Measurements from ENCODE around the gene DPH3.

Gene DPH3

DNA sequence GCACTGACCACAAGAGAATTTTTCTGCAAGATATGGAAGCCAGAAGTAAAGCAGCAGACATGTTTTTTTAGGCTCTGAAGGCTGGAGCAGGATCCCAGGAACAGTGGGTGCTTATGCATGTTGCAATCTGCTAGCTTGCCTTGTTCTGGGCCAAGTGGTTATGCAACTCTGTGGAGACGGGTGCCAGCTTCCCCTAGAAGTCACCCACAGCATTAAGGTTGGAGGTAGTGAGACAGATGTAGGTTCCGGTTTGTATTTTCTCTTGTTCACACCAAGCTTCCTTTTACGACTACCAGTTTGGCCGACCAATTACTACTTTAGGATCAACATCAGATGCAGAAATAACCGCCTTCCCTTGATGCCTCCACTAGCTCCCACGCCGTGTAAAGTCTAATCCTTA, 11.1 kb downstream of the DPH3 start:
- DNase-seq = no peak

DNA sequence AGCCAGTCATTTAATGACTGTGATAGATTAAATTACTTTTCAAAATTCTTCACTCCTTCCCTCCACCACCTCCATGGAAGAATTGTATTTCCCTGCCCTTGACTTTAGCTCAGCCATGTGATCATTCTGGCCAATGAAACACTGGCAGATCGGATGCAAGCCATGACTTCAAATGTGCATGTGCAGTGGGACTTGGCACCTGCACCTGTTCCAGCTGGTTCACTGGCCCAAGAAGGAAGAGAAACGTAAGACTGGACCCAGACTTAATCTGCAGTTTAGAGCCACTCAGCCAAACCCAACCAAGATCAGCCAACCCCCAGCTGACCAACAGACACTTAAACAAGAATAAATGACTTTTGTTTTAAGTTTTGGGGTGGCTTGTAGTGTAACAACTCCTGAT, 11.8 kb downstream of the DPH3 start:
- no peak for DNase-seq

DNA sequence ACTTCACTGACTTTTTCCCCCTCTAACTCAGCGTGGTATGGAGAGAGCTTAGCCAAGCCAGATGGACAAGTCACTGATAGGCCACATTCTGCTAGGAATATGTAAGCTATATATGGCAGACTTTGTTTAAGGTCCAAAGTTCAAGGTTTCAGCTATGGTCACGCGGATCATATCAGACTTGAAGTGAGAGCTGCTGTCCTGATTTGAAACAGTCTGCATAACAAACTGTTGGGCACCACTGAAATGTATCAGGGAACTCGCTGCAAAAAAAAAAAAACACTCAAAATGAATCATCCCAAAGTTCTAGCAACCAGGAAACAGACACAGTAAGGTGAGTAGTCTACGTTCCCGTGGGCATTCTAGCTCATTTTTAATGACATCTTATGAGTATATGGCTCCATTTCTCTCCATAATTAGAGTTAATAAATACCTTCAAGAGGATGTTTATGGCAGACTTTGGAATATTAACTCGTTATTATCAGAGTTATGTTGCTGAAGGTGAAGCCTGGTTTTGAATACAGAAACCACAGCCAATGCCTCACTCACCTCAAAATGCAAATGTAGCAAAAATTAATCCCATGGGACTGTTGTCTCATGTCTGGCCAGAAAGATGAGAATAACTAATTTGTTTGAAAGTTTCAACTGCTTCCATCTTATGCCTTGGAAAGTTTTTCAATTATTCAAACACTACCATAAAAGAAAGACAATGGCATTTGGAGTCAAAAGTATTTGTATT, 12.3 kb downstream of the DPH3 start:
- DNase-seq = no peak

DNA sequence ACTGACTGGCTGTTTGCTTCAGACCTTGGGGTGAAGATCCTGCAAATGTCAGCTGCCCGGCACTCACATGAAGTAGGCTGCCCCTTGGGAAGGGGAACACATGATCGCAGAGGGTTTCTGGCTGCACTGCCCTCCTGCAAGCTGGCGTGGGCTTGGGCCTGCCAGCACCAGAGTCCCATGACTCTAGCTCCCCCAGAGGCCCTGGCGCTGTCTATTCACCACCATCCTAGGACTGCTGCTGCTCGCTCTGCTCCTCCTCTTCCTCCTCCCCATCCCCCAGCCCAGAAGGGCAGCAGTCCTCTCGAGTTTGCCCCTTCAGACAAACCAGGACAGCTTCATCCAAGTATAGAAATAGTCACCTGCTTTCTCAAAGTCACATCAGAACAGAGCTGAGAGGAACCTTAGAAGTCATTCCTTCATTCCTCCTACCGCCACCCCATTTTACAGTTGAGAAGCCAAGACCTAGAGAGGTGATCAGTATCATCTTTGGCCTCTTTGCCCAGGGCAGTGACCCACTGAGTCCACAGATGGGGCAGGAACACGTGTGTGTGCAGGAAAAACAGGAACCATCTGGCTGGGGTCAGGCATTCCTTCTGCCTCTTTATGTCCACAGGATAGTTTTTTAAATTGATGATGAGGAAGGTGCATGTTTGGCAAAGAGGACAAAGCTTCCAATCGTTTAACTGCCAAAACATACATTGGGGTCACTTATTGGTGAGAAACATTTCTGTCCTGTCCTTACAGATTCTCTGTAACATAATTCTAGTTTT, 13.2 kb downstream of the DPH3 start:
- no peak for DNase-seq

DNA sequence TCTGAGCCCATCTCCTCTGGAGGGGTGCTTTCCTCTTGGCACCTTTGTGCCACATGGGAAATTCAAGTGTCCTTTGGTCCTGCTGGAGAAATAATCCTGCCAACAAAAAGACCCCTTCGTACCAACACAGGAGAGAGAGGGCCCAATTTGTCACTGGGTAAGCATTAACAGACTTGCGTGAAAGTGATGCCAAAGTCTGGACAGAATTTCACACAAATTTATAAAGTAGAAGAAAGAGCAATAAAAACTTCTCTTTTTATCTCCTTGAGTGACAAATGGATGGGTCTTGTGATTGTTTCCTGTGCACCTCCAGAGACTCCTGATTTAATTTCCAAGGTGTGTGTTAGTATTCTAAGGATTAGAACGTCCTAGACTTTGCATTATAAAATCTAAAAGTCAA, 14.9 kb downstream of the DPH3 start:
- no peak for DNase-seq

DNA sequence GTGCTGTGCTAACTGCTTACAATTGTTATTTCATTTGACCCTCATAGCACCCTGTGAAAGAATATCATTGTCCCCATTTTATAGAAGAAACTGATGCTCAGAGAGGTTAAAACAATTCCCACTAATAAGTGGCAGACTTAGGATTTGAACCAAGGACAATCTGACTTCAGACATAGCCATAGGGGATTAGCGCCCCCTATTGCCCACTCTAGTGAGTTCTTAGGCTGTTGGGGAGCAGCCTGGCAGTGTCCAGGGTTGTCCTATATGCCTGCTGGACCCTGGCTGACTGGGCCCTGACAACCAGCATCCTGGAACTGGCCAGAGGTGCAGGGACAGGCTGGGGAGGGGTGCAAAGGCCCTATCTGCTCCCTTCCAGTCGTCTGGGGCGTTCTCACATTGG, 15.4 kb downstream of the DPH3 start:
- no peak for DNase-seq

DNA sequence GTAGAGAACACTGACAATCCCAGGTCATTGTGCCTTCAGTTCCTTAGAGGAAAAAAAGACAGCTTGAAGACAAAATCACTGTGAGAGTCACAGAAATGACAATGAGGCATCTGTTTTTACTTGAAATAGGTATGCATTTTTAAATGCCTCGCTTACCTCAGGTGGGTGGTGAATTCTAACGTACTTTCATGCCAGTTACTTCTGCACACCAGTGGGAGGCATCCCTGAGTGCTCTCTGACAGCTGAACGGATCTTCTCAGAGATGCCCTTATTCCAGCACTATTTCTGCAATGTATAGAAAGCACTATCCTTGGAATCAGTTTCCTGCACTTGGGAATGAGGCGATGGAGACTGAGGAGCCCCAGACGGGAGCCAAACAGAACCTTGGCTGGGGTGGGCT, 16.2 kb downstream of the DPH3 start:
- no peak for DNase-seq

DNA sequence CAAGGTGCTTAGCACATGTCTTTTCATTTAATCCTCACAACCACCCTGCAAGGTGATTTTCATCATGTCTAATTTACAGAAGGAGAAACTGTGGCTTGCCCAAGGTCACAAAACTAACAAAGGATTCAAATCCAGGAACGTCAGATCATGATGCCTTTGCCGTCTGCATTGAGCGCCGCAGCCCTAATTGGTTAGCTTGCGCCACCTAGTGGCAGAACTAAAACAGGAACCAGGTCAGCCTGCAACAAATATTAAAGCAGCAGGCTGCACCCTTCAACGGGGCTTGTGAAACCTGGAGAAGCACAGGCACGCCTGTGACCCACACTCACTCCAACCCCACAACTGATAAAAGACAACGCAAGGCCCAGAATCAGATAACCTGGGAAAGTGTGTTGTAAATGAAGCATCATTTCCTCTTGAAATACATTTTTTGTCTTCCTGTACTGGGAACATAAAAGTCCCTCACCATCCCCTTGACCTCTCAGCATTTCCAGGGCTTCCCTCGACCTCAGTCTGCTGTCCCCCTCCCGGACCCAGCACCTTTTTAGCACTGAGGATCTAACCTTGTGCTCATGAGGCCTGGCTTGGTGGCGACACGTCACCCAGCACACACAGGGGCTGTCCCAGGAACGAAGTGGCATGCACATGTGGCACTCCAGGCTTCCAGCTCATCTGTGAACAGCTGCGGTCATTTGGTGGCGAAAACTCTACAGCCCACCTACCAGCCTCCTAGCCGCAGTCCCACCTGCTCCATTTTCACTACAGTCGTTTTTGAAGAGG, 17.3 kb downstream of the DPH3 start:
- DNase-seq = no peak

DNA sequence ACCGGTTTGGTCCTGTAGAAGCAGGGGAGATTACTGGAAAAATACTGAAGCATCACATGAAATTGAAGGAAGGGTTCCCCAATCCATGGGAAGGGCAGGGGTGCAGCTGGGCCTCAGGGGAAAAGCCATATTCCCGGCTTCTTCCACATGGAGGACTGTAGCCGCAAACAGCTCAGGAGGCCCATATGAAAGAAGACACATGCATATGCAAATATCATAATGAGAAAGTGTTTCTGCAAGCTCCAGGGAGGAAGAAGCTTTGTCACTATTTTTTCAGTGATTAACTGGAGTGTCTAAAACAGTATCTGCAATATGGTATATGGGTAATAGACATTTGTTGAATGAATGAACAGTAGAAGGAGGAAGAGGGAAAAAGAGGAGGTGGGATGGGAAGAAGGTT, 19.1 kb downstream of the DPH3 start:
- no peak for DNase-seq

DNA sequence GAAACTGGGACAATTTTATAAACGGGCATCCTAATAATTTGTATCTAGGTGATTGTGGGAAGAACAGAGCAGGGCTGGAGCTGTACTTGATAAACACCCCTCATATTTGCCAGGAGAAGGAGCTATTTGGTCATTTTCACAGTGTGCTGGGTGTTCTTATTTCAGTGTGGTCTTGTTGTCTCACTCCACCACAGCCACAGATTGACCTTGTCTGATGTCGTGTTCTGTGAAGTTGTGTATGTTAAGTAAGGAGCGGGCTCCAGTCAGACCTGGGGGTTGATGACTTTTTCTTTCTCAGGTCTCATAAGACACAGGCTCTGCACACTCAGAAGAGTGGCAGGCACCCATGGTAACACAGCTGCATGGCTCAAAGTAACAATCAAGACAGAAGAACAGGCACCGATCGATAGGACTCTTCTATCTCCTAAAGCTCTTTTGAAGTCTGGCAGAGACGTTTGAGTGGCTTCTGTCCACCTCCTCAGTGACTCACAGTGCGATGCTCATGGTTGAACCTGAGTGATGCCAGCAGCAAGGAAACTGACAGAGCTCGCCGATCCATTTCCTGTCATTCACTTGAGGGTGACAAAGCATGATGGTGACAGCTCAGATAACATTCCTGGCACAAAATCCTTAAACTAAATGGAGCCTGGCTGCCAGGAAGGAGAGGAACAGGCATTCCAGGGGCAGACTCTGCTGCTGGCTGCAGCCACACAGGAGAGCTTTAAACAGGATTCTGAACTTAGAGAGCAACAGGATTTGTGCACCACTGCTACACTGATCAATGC, 20.8 kb downstream of the DPH3 start:
- no peak for DNase-seq

DNA sequence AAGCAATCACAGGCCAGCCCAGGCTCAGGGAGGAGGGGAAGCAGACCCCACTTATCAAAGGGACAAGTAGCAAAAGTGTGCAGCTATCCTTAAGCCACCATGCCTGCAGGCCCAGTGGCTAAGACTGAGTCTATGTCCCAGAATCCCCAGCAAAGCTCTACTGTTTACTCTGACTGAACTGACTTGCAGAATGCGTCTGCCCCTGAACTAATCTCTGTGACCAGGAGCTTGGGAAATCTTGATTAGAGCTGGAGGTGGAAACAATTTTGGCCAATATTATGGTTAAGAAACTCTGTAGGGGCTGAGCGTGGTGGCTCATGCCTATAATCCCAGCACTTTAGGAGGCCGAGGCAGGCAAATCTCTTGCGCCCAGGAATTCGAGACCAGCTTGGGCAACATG, 22.6 kb downstream of the DPH3 start:
- DNase-seq = no peak

DNA sequence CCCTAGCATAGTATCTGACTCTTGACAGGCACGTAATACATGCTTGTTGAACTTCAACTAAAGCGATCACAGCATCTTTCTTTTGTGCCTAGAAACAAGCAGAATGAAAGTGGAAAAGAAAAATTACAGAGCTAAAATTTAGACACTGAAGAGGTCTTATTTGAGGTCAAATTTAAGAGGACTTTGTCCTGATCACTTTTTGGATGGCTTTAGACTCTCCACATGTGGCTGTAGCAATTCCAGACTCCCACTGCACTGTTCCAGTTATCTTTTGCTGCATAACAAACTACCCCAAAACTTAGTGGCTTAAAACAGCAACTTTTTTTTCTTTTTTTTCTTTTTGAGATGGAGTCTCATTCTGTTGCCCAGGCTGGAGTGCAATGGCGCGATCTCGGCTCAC, 23.5 kb downstream of the DPH3 start:
- DNase-seq = no peak

DNA sequence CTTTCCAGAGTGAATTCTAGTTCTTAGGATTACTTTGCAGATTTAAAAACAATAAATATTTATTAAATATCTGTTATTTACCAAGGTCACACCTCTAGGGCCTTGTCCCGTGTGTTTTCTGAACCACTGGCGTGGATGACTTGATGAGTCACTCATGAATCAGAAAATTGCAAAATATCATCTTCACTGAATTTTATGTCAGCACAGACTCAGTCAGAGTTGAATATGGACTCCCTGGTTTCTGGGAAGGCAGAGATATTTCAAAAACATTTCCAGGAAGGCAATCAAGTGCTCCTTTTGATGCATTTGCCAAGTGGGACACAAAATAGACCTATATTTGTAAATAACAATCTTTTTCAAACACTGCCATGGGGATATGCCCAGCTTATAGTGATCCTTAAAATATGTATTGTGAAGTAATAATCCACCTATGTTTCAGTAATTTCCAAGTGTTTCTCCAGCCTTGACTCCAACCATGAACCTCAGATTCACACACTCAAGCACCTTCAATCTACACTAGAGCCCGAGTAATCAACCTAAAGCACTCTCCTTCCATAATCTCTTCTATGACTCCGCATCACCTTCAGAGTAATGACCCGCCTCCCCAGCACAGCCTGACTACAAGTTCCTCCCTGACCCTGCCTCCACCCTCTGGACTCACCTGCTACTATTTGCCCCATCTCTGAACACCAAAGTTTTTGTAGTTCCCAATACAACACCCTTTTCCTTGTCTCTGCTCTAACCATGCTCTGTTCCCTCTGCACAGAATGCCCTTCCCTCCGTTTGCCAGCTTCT, 24.3 kb downstream of the DPH3 start:
- DNase-seq = no peak

DNA sequence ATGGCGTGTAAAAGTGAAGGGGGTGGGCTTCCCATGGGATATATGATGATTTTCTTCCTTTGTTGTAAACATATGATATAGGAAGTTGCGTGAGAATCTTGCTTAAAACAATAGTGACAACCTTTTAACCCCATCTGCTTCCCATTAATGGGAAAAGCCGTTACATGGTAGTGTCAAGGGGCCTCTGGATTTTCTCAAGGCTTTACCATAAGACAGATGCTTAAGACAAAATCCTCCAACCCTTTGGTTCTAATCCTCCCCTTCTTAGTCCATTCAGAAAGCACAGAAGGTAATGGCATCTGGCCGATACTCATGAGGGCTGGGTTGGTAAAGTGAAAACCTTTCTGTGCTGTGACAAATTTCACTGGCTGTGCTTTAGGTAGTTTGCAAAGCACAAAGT, 25.0 kb downstream of the DPH3 start:
- DNase-seq = no peak

DNA sequence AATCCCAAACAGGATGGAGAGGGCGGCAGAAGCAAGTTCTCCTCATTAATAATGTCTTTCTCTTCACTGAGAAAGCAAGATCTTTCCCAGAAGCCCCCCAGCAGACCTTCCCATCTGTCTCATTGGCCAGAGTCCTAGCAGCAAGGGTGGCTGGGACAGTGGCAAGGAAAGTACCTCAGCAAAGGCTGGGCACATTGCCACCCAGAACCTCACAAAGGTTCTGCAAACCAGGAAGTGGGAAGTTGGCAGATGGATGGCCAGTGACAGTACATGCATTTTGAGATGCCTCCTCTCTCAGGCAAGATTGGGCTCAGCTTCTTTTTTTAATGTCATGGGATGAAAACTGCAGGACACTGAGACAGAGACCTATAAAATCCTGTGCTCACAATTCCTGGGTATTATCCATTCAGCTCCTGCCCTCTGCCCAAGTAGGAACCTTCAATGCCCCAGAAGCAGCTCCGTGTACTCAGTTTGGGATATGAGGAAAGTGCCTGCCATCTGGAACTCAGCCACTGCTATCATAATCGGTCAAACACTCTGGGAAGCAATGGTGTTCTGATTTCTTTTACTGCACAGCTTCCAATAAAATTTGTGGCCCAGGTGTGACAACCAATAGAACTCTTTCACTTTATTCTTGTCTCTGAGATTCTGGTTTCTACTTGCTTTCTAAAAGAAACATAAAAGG, 25.5 kb downstream of the DPH3 start:
- DNase-seq = no peak

DNA sequence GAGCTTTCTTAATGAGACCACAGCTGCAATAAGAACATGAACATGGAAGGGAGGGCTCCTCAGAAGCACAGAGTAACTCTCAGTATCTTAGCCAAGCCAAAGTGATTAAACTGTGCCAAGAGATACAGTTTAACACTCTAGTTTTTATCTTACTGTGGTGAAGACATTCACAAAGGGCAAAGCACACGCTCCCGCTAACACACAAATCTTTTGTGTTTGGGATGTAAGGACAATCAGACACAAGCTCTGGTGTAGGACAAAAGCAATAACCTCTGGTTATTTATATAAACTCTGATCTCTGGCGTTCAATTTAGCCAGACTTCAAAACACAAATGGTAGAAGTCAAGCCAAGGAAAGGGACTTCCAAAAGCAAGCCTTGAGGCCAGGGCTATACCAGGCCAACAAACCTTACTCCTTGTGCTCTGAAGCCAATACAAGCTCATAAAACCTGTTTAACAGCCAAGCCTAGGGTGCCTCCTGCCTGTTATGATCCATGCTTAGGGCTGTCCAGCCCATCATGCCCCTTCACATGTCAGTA, 27.8 kb downstream of the DPH3 start:
- DNase-seq = no peak

DNA sequence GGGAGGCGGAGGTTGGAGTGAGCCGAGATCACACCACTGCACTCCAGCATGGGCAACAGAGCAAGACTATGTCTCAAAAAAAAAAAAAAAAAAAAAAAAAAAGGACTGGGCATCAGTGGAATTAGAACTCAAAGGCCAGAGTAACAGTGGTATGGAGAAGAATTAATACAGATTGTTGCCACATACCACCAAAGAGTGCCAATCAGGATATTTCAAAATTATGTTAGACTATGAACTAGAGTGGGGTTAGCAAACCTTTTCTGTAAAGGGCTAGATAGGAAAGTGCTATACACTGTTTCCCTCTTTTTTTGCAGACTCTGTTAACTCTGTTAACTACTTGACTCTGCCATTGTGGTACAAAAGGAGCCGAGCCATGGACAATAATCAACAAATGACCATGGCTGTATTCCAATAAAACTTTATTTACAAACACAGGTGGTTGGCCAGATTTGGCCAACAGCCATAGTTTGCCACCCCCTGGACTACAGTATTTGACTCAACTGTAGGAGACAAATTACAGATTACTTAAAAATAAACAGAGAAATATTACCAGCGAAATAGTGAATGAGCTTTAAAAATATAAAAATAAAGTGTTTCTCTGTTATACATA, 28.6 kb downstream of the DPH3 start:
- DNase-seq = no peak

DNA sequence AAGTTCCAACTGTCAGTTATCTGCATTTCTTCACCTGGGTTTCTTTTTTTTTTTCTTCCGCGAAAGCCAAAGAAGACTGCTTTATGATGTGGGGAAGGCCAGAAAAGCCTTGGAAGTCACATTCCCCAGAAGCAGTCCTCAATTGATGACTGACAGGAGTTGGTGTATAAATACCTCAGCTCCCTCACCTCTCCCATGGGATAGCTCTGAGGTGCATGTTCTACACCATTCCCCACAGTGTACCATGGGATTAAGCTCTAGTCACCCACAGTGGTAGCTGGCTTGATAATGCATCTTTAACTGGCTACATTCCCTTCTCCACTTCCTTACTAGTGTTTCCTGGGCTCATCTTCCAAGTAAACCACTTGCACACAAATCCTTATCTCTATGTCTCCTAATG, 30.5 kb downstream of the DPH3 start:
- no peak for DNase-seq

DNA sequence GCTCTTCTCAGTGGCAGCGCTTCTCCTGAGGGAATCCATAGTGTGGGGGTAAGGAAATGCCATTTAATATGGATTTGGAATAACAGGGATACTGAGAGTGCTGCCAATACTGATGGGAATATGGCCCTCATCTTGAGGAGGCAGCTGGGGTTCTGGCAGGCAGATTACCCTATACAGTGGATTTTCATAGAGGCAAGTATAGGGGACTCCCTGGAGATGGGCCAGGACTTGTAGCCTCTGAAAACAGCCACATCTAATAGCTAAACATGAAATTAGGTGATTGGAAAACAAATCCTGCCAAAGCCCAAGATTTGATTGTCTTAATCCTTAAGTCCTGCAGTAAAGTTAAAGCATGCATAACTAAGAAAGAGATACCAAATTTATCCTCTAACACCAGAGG, 30.9 kb downstream of the DPH3 start:
- DNase-seq = no peak

DNA sequence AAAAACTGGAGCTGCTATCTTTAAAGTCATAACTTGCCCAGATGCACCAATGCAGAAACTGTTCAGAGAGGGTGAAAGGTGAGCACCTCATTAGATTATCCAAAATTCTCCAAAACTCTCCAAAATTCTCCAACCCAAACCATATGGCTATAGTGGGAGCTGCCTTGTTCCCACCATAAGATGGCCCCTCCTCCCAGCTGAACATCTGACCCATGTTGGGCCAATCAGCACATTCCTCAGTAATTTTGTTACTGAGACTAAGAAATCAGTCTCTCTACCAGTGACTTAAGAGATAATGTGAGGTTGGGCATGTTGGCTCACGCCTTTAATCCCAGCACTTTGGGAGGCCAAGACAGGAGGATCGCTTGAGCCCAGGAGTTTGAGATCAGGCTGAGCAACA, 32.8 kb downstream of the DPH3 start:
- DNase-seq = no peak

DNA sequence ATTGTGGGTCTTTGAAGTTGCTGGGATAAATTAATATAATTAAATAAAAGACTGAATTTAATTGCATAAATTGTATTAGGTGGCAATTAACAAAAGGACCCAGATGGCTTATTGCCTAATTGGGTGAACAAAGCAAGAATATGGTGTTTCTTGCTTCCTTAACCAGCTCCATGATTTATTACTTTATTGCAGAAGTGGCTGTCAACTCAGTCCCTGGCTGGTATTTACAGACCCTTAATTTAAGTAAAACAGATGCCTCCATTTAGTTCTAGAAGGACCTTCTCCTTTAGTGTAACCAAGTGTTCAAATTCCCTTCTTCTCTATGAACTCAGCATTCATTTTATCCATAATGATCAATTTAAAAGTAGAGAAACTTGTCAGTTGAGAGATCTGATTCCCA, 35.1 kb downstream of the DPH3 start:
- no peak for DNase-seq
